ENCODE data around the gene ADCY4. TPM values are rescaled to one million over a fixed set of nuclear protein-coding genes. Genes with fewer than 3 reads are reported as not detected.

Gene ADCY4
- total and polyA plus RNA-seq, 2 donors (not counting 1 experiment from before 2014, with no cell fraction given) = 2.3 to 7.8 TPM

- ChIA-PET CTCF (interaction anchor here (0.9 to 5.1 kb wide), 7 partner anchors 11 to 49 kb away, joined by 3 to 41 read pairs (median 11); partner anchors contain the start of genes CIDEB, LTB4R2, RABGGTA and TINF2), POLR2A (interaction anchor here (0.6 to 1.2 kb wide), 3 partner anchors 19 to 70 kb away, joined by 3 to 6 read pairs (median 3); partner anchors contain the start of gene LTB4R)
- no peak overlapping the region for H3K4me3 Mint-ChIP-seq
- intact Hi-C loops (cut with micrococcal nuclease) = no loop called here
- no peaks in the 10 kb centered on the region for H3K27me3 Mint-ChIP-seq
- H3K4me1 Mint-ChIP-seq = peaks cover 27% of the 10 kb centered on the region
- no peaks in the 10 kb centered on the region for H3K9me3 Mint-ChIP-seq (ENCODE audit: insufficient read depth)
- no peak overlapping the region for H3K27ac ChIP-seq (ENCODE audit: low read length in 2 of 2)
- ATAC-seq (ENCODE audit: low read depth) (no peak), DNase-seq (no peak)
- WGBS (ENCODE audit: insufficient coverage) = 96% methylated on average over 8 of the region's 11 CpGs
- H3K4me3 ChIP-seq (ENCODE audit: control extremely low read depth in 1 of 5, extremely low read depth in 1 of 5, insufficient read depth in 1 of 5, low read depth in 2 of 5, low read length in 4 of 5) = no peak overlapping the region
- no peak for TF ChIP-seq EZH2 (IDR thresholded peaks at IDR 0.05; ENCODE audit: borderline replicate concordance, insufficient read depth, low read depth, low read length, poor library complexity, severe bottlenecking)
- TF ChIP-seq CTCF (IDR thresholded peaks at IDR 0.05) = no peak
- H3K9me3 ChIP-seq (ENCODE audit: control extremely low read depth in 1 of 3, control insufficient read depth in 2 of 3, insufficient read depth in 1 of 3, low read length in 2 of 3) = no peaks in the 10 kb centered on the region
- H3K4me1 ChIP-seq (ENCODE audit: control insufficient read depth in 2 of 2, insufficient read depth in 2 of 2, low read length in 2 of 2) = peaks cover 18 to 27% of the 10 kb centered on the region in 2 donors
- no peaks in the 10 kb centered on the region for H4K20me1 ChIP-seq (ENCODE audit: control insufficient read depth, insufficient read depth, low read length, poor library complexity, severe bottlenecking)
- peaks cover 15% of the 10 kb centered on the region for H3K79me2 ChIP-seq (ENCODE audit: control insufficient read depth, insufficient read depth, low read length)
- H3K36me3 ChIP-seq (replicated peaks in 1 of 2; ENCODE audit: control extremely low read depth in 1 of 2, control insufficient read depth in 1 of 2, extremely low read depth in 1 of 2, insufficient read depth in 2 of 2, low read length in 1 of 2) = peaks cover 13 to 58% of the 10 kb centered on the region in 2 experiments
- no peaks in the 10 kb centered on the region for H3K27me3 ChIP-seq (replicated peaks in 1 of 4; ENCODE audit: control extremely low read depth in 1 of 4, control insufficient read depth in 3 of 4, insufficient read depth in 4 of 4, low read length in 3 of 4)
- H3K9ac ChIP-seq (ENCODE audit: low read length) = no peak overlapping the region
- H2AFZ ChIP-seq (ENCODE audit: insufficient read depth, low read depth, low read length, poor library complexity, severe bottlenecking) = no peak overlapping the region
- no peak overlapping the region for H3K4me2 ChIP-seq (replicated peaks; ENCODE audit: low read depth, low read length, poor library complexity, severe bottlenecking)
- no peak overlapping the region for H3K27ac Mint-ChIP-seq
These were observed 42.6 kb downstream of the ADCY4 start for GRCh38 chr14:24292118-24292807.

All from B cell (primary cell).